IMR-90 (cell line): ENCODE measurements around the gene GFY. TPM values are rescaled to one million over a fixed set of nuclear protein-coding genes. Genes with fewer than 3 reads are reported as not detected.
"Not testable (repeated sequence)": the region's sequence is repeated elsewhere in the genome, so short reads cannot be mapped to it uniquely, and the experiment has no call there.

ENCODE experiments used
- ATAC-seq: fragments of 200-7000 bp; cut with Tn5 transposase; 2 replicates; pipeline ENCODE4 v1.9.1; 2020; ENCODE audit warnings: low read depth, mild to moderate bottlenecking, moderate library complexity
- BruUV-seq: library from RNA; stranded (reverse); fragments of 400-500 nt; replicated peaks from 2 replicates; lab custom pipeline; 2021; lab: Mats Ljungman, UMichigan
- CTCF ChIA-PET: fragments of 300-600 bp; formaldehyde crosslinking; extraction: SDS; loops from one replicate; lab custom pipeline; 2021; ENCODE audit warnings: antibody characterized with exemption; lab: Yijun Ruan, JAX
- POLR2A ChIA-PET: fragments of 300-600 bp; sonication (Branson Sonifier 250); formaldehyde crosslinking; loops from one replicate; lab custom pipeline; 2022; ENCODE audit warnings: antibody characterized with exemption; ENCODE audit not compliant: unreplicated experiment; lab: Charles Lee
- DNase-seq: peaks from one replicate; pipeline ENCODE4 v3.0.0; 2013
- H2AFZ ChIP-seq: replicated peaks from 2 replicates; pipeline ENCODE3; 2013; ENCODE audit warnings: low read length, mild to moderate bottlenecking; ENCODE audit not compliant: poor library complexity
- H2AK5ac ChIP-seq: 2 replicates; pipeline ENCODE4 v1.6.1; 2013; ENCODE audit warnings: low read depth, low read length, inconsistent platforms
- H2AK9ac ChIP-seq: replicated peaks from 2 replicates; pipeline ENCODE3; 2013; ENCODE audit warnings: mild to moderate bottlenecking, low read depth, low read length, moderate library complexity; ENCODE audit not compliant: poor library complexity
- H2BK120ac ChIP-seq: 2 replicates; pipeline ENCODE4 v1.6.1; 2013; ENCODE audit warnings: low read depth, low read length, inconsistent platforms
- H2BK15ac ChIP-seq: 3 replicates; pipeline ENCODE4 v1.6.1; 2013; ENCODE audit warnings: low read depth, low read length, inconsistent platforms
- H2BK20ac ChIP-seq: 2 replicates; pipeline ENCODE4 v1.6.1; 2013; ENCODE audit warnings: low read depth, mild to moderate bottlenecking, inconsistent platforms, low read length, moderate library complexity
- H2BK5ac ChIP-seq: 2 replicates; pipeline ENCODE4 v1.6.1; 2013; ENCODE audit warnings: mild to moderate bottlenecking, low read depth, low read length, inconsistent platforms; ENCODE audit not compliant: poor library complexity, severe bottlenecking
- H3K14ac ChIP-seq: replicated peaks from 2 replicates; pipeline ENCODE4 v1.6.1; 2013; ENCODE audit warnings: low read depth, low read length, inconsistent platforms
- H3K18ac ChIP-seq: 2 replicates; pipeline ENCODE4 v1.6.1; 2013; ENCODE audit warnings: low read depth, low read length, control low read depth
- H3K23ac ChIP-seq: 2 replicates; pipeline ENCODE4 v1.6.1; 2013; ENCODE audit warnings: low read depth, low read length, inconsistent platforms
- H3K27ac ChIP-seq: 2 replicates; pipeline ENCODE4 v1.5.1; 2013; ENCODE audit warnings: mild to moderate bottlenecking, control low read depth, low read length; ENCODE audit not compliant: insufficient read depth
- H3K27me3 ChIP-seq: 2 replicates; pipeline ENCODE4 v1.6.1; 2013; ENCODE audit warnings: low read length; ENCODE audit not compliant: control insufficient read depth, insufficient read depth
- H3K36me3 ChIP-seq: 2 replicates; pipeline ENCODE4 v1.6.1; 2013; ENCODE audit warnings: low read length, mixed read lengths; ENCODE audit not compliant: control insufficient read depth, insufficient read depth
- H3K4ac ChIP-seq: 2 replicates; pipeline ENCODE4 v1.6.1; 2013; ENCODE audit warnings: low read depth, low read length, inconsistent platforms
- H3K4me1 ChIP-seq: 2 replicates; pipeline ENCODE4 v1.6.1; 2013; ENCODE audit warnings: low read length, mixed read lengths; ENCODE audit not compliant: control insufficient read depth, insufficient read depth
- H3K4me2 ChIP-seq: 2 replicates; pipeline ENCODE4 v1.6.1; 2013; ENCODE audit warnings: low read depth, mild to moderate bottlenecking, control low read depth, low read length, moderate library complexity
- H3K4me3 ChIP-seq: 2 replicates; pipeline ENCODE4 v1.5.1; 2013; ENCODE audit warnings: low read depth, mild to moderate bottlenecking, control low read depth, low read length, moderate library complexity; ENCODE audit not compliant: insufficient read depth
- H3K56ac ChIP-seq: 2 replicates; pipeline ENCODE4 v1.6.1; 2013; ENCODE audit warnings: low read length, inconsistent platforms; ENCODE audit not compliant: insufficient read depth; ENCODE audit errors: extremely low read depth
- H3K79me1 ChIP-seq, 2 experiments: 2 replicates each; pipeline ENCODE4 v1.6.1; 2013; ENCODE audit warnings: low read length in 2 of 2, inconsistent platforms in 1 of 2, low read depth in 1 of 2
- H3K9ac ChIP-seq: 2 replicates; pipeline ENCODE4 v1.6.1; 2013; ENCODE audit warnings: low read depth, low read length, control low read depth
- H3K9me1 ChIP-seq: 2 replicates; pipeline ENCODE4 v1.6.1; 2013; ENCODE audit warnings: low read length, inconsistent platforms; ENCODE audit not compliant: insufficient read depth
- H3K9me3 ChIP-seq: 2 replicates; pipeline ENCODE4 v1.6.1; 2013; ENCODE audit warnings: low read length; ENCODE audit not compliant: control insufficient read depth, insufficient read depth
- H4K20me1 ChIP-seq: 2 replicates; pipeline ENCODE4 v1.6.1; 2013; ENCODE audit warnings: low read length, inconsistent platforms; ENCODE audit not compliant: insufficient read depth
- H4K5ac ChIP-seq: 2 replicates; pipeline ENCODE4 v1.6.1; 2013; ENCODE audit warnings: mild to moderate bottlenecking, low read depth, low read length, control low read depth
- H4K8ac ChIP-seq, 2 experiments: 2 replicates each; pipeline ENCODE4 v1.6.1; 2013; ENCODE audit warnings: low read depth in 2 of 2, low read length in 2 of 2, control low read depth in 1 of 2, inconsistent platforms in 1 of 2
- H4K91ac ChIP-seq: 2 replicates; pipeline ENCODE4 v1.6.1; 2013; ENCODE audit warnings: low read depth, low read length, inconsistent platforms; ENCODE audit not compliant: insufficient read depth
- WGBS, 2 experiments: methylation state at CpG; one replicate each; pipeline versions ENCODE4 v1.1.5 to v1.1.7; 2013; ENCODE audit warnings: missing lambda C conversion rate in 2 of 2; ENCODE audit not compliant: insufficient read length in 1 of 2; ENCODE audit errors: extremely low coverage in 2 of 2; 5-methylcytosine and 5-hydroxymethylcytosine counted together
- dilution Hi-C: fragments of 300-500 bp; cut with HindIII; formaldehyde crosslinking; loops from one replicate; pipeline ENCODE4 v1.14.3; 2018; ENCODE audit warnings: low sequenced_read_pairs; ENCODE audit not compliant: unreplicated experiment
- in situ Hi-C: fragments of 300-500 bp; cut with MboI; formaldehyde crosslinking; loops from 3 replicates; pipeline ENCODE4 v1.14.3; 2019; ENCODE audit warnings: low sequenced_read_pairs, inconsistent platforms, mixed read lengths
- intact Hi-C: fragments of 100-400 bp; cut with micrococcal nuclease; formaldehyde crosslinking; loops from 2 replicates; pipeline ENCODE4 v1.10.0; 2022
- polyA plus RNA-seq, 3 experiments: library from polyadenylated mRNA; depleted of rRNA; stranded (reverse); fragments of >200 nt; gene quantifications; 2 replicates each; pipeline ENCODE4 v1.2.3, GENCODE V29; 2012; ENCODE audit warnings: low replicate concordance in 1 of 3
- total RNA-seq: library from RNA; depleted of rRNA; stranded (reverse); fragments of >200 nt; gene quantifications from 2 replicates; pipeline ENCODE4 v1.2.3, GENCODE V29; 2012

Gene GFY
- total and polyA plus RNA-seq, 2 of the 4 experiments (the other 2 are of a cell fraction) = not detected

DNA sequence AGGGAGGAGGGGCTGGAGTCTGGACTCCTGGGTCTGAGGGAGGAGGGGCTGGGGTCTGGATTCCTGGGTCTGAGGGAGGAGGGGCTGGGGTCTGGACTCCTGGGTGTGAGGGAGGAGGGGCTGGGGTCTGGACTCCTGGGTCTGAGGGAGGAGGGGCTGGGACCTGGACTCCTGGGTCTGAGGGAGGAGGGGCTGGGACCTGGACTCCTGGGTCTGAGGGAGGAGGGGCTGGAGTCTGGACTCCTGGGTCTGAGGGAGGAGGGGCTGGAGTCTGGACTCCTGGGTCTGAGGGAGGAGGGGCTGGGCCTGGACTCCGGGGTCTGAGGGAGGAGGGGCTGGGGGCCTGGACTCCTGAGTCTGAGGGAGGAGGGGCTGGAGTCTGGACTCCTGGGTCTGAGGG, 35.9 kb downstream of the GFY start:
- dilution Hi-C loops, H3K56ac ChIP-seq, H2AK9ac ChIP-seq, POLR2A ChIA-PET, in situ Hi-C loops, H2AFZ ChIP-seq, H2BK5ac ChIP-seq, H3K4me1 ChIP-seq, H3K27ac ChIP-seq, H4K20me1 ChIP-seq, H3K4ac ChIP-seq, BruUV-seq, H3K23ac ChIP-seq, H3K4me2 ChIP-seq, H3K14ac ChIP-seq, CTCF ChIA-PET, H4K91ac ChIP-seq, H2BK20ac ChIP-seq, H3K27me3 ChIP-seq, H3K4me3 ChIP-seq, ATAC-seq, H3K9me1 ChIP-seq, H4K5ac ChIP-seq, DNase-seq, H2AK5ac ChIP-seq, H2BK15ac ChIP-seq, H3K9ac ChIP-seq, H3K36me3 ChIP-seq, H3K18ac ChIP-seq, H3K9me3 ChIP-seq, H4K8ac ChIP-seq, intact Hi-C loops, H3K79me1 ChIP-seq, H2BK120ac ChIP-seq: not testable (repeated sequence)
- no CpG with 5 or more reads among the region's 1 CpG for WGBS, 2 experiments
